Measurements from ENCODE around the gene PGGHG.
"Not testable (repeated sequence)": the region's sequence is repeated elsewhere in the genome, so short reads cannot be mapped to it uniquely, and the experiment has no call there.

PGGHG gene

DNA sequence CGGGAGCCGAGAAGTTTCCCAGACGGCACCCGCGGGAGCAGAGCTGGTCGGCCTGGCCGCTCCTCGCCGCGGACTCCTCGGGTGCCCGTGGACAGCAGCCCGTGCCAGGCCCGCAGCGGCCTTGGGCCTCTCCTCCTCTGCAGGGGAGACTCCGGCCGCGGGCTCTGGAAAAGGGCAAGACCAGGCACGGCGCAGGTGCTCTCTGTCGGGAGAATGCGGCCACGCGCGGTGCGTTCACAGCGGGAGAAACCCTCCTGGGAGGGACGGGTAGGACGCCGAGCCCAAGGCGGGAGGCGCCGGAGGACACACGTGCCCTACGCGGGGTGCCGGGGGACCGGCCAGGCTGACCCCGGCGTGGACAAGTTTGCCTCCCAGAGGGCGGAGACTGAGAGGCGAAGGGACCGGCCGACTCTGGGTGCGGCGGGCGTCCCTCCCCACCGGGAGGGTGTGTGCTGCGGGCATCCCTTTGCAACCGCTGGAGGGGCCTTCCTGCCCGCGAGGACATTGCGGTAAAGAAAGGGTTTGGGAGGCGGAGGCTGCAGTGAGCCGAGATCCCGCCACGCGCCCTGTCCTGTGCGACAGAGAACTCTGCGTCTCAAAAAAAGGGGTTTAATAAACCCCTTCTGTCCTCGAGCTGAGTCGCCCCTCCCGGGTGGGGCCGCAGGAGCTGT, 27.2 kb downstream of the PGGHG start:
- no peak for DNase-seq

GRCh38 chr11:316891-317301, 28.0 kb downstream of the PGGHG start:
- no peak for DNase-seq

GRCh38 chr11:317668-318404, 28.9 kb downstream of the PGGHG start:
- not testable (repeated sequence) for DNase-seq

DNA sequence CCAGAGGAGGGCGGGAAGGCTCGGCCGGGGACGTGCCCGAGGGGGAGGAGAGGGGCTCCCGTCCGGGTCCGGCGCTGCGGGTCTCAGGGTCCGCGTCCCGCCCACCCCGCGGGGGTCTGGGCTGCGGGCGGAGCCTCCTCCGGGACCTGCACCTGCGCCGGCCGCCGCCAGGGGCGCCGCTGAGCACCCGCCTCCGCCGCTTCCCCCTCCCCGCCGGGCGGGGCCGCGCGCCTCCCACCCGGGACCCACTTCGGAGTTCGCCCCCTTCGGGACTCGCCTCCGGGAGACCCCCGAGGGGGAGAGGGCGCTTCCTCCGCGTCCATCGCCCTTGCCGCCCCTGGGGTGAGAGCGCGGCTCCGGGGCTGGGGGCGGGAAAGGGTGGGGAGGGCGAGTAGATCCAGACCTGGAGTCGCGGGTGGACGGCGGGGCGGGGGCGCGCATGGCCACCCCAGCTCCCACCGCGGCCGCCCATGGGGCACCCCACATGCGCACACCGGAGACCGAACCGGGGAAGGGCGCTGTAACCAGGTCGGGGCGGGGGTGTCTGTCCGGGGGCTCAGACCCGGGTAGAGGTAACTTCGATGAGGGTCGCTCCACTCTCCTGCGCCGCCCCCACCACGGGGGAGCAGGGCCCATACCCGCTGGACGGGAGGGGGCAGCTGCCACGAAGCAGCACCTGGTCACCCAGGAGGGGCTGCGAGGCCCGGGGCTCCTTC, 29.6 kb downstream of the PGGHG start:
- DNase-seq = not testable (repeated sequence)

DNA sequence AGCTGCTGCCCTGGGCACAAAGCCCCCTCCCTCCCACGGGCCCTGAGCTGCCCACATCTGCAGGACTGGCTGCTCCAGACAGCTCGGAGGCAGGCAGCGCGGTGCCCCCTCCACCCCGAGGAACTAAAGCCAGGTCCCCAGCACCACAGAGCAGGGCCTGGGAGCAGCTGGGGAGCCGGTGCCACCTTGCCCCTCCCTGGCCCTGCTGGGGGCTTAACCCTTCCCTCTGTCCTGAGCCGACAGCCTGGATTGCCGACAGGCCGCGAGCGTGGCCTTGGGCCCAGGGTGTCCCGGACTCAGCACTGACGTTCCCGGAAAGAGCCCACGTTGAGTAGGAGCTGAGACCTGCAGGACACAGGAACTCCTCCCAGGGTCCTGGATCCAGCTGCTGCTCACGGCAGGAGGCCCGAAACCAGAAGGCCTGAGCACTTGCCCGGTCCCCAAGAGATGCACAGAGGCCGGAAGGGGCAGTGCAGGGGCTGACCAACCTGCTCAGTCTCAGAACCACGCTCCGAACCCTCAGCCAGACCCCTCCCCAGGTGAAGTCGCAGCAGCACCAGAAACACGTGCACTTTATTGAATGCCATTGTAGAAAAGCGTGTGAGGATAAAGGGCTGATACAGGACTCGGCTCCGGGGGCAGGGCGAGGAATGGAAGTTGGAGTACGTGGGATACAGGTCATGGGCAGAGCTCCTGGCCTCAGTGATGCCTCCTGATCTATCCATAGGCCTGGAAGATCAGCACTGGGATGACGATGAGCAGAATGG, 30.4 kb downstream of the PGGHG start:
- DNase-seq = not testable (repeated sequence)

- not testable (repeated sequence) for DNase-seq
These were observed 31.0 kb downstream of the PGGHG start for GRCh38 chr11:319888-320273.

GRCh38 chr11:324156-324555, 35.2 kb downstream of the PGGHG start:
- no peak for DNase-seq

DNA sequence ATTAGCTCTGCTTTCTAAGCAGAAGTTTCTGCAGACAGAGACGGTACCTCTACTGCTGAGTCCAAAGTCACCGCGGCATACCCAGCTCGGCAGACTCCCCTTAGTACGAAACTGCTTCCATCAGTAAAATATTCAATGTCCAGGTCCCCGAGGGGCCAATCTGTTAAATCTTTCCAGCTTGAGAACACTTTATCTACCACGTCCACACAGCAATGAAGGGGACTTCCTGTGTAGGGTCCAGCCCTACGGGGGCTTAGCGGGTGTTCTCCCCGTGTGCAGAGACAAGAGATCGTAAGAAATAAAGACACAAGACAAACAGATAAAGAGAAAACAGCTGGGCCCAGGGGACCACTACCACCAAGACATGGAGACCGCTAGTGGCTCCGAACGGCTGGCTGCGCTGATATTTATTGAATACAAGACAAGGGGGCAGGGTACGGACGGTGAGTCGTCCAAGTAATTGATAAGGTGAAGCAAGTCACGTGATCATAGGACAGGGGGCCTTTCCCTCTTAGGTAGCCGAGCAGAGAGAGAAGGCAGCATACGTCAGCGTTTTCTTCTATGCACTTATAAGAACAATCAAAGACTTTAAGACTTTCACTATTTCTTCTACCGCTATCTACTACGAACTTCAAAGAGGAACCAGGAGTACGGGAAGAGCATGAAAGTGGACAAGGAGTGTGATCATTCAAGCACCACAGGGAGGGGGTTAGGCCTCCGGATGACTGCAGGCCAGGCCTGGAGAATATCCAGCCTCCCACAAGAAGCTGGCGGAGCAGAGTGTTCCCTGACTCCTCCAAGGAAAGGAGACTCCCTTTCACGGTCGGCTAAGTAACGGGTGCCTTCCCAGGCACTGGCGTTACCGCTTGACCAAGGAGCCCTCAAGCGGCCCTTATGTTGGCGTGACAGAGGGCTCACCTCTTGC, 35.9 kb downstream of the PGGHG start:
- DNase-seq = not testable (repeated sequence)

DNA sequence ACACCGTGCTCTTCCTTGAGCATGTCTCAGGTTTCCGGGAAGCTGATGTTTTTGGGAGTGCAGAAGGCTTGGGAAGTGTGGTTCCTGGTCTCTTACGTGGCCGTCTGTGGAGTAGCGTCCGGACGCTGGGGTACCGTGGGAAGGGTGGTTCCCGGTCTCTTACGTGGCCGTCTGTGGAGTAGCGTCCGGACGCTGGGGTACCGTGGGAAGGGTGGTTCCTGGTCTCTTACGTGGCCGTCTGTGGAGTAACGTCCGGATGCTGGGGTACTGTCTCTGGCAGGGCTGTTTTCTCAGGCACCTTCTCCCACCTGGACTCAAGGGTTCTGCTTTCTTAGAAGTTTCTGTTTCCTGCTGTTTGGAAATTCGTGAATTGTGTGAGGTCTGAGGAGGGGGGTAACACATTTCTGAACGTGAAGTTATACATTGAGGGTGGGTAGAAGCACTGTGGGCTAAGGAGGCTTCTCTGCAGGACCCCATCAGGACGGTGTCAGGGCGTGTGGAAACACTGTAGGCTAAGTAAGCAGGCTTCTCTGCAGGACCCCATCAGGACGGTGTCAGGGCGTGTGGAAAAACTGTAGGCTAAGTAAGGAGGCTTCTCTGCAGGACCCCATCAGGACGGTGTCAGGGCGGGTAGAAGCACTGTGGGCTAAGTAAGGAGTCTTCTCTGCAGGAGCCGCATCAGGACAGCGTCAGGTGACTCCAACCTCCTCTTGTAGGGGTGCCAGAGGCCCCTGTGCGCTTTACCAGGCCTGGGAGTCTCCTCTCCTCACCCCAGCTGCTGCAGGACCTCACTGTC, 37.1 kb downstream of the PGGHG start:
- DNase-seq = no peak

- no peak for DNase-seq
These were observed 37.6 kb downstream of the PGGHG start for GRCh38 chr11:326592-326841.

- DNase-seq = no peak
These were observed 38.1 kb downstream of the PGGHG start for GRCh38 chr11:326842-327580.

- no peak for DNase-seq
These were observed 38.6 kb downstream of the PGGHG start for GRCh38 chr11:327581-327923.

DNA sequence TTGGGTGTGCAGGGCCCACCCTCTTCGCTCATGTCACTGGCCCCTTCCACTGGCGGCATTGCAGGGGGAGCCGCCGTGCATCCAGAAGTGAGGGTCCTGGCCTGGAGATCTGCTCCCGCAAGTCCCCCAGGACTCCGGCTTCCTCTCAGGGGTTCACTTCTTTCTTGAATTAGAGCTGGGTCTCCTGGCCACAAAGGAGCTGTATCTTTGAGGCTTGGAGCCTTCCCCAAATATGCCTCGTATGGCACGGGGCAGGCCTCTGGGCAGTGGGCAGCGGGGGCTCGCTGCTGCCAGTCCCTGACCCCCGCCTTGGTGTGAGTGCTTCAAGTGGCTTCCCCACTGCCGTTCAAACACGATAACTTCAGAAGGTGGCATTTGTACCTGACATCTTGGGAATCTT, 39.1 kb downstream of the PGGHG start:
- DNase-seq = no peak

- not testable (repeated sequence) for DNase-seq
These were observed 39.7 kb downstream of the PGGHG start for GRCh38 chr11:328516-329100.

GRCh38 chr11:329886-330253, 40.9 kb downstream of the PGGHG start:
- DNase-seq = no peak

DNA sequence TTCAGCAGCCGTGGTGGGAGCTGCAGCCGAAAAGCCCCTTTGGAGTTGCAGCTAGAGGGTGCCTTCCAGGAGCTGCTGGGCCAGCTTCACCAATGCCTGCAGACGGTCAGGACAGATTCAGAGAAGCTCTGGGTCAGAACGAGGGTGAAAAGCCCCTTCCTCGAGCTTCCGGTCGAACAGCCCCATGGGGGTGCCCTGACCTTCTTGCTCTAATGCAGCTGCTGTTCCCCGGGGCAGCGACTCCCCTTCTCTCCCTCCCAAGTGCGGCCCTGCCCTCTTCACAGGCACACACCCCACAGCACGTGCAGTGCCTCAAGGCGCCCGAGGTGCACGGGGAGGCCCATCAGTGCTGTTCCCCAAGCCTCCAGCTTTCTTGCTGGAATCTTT, 41.4 kb downstream of the PGGHG start:
- DNase-seq = no peak

GRCh38 chr11:330694-331357, 41.9 kb downstream of the PGGHG start:
- no peak for DNase-seq

- DNase-seq = no peak
These were observed 42.6 kb downstream of the PGGHG start for GRCh38 chr11:331358-332060.

Measured in NCI-H510A (cell line).